ENCODE measurements around the gene C14orf119.

C14orf119 gene

GRCh38 chr14:23129759-23130316 is 34.5 kb downstream of the C14orf119 start:
- Mint-ChIP-seq H3K36me3 (ENCODE audit: low read depth) (no peaks in the 10 kb centered on the region), H3K4me1 (ENCODE audit: low read depth) (no peaks in the 10 kb centered on the region), H3K27ac (no peak overlapping the region)

GRCh38 chr14:23130871-23131270 is 35.6 kb downstream of the C14orf119 start:
- H3K36me3 Mint-ChIP-seq (ENCODE audit: low read depth): no peaks in the 10 kb centered on the region
- no peak overlapping the region for H3K27ac Mint-ChIP-seq
- H3K4me1 Mint-ChIP-seq (ENCODE audit: low read depth): no peaks in the 10 kb centered on the region
- no peaks in the 10 kb centered on the region for H3K9me3 Mint-ChIP-seq
- H3K27me3 Mint-ChIP-seq: no peaks in the 10 kb centered on the region
- H3K4me3 Mint-ChIP-seq: no peak overlapping the region
- DNase-seq: no peak

More at GRCh38 chr14:23129759-23130316, 34.5 kb downstream of the C14orf119 start:
- DNase-seq: no peak
- Mint-ChIP-seq H3K9me3 (no peaks in the 10 kb centered on the region), H3K4me3 (no peak overlapping the region), H3K27me3 (no peaks in the 10 kb centered on the region)

DNA sequence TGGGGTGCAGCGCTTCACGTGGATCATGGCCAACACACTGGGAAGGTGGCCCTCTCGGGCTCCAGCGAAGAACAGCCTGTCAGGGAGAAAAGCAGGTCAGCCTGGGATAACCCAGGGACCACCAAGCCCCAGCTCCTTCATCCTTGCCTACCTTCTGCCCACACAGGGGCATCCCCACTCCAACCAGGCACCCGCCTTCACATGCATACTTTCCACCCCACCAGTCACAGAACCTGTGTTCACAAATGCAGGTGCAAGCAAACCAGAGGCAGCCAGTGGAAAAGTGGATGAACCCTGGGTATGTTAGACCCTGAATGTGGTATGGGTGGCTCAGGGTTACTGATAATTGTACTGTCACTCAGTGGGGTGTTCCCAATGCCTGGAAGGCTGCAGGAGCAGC is 36.2 kb downstream of the C14orf119 start:
- Mint-ChIP-seq H3K4me1 (ENCODE audit: low read depth) (no peaks in the 10 kb centered on the region), H3K27me3 (no peaks in the 10 kb centered on the region), H3K36me3 (ENCODE audit: low read depth) (no peaks in the 10 kb centered on the region), H3K4me3 (no peak overlapping the region), H3K9me3 (no peaks in the 10 kb centered on the region), H3K27ac (no peak overlapping the region)
- no peak for DNase-seq

DNA sequence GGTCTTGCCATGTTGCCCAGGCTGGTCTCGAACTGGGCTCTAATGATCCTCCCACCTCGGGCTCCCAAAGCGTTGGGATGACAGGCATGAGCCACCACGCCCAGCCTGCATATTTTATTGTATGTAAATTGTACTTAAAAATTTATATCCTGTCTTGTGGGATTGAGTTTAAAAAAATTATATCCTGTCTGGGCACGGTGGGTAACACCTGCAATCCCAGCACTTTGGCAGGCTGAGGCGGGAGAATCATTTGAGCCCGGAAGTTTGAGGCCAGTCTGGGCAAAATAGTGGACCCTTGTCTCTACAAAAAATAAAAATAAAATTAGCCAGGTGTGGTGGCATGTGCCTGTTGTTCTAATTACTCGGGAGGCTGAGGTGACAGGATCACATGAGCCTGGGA is 37.7 kb downstream of the C14orf119 start:
- H3K9me3 Mint-ChIP-seq: no peaks in the 10 kb centered on the region
- H3K27ac Mint-ChIP-seq: no peak overlapping the region
- H3K36me3 Mint-ChIP-seq (ENCODE audit: low read depth): no peaks in the 10 kb centered on the region
- no peaks in the 10 kb centered on the region for H3K27me3 Mint-ChIP-seq
- DNase-seq: no peak
- H3K4me3 Mint-ChIP-seq: no peak overlapping the region
- H3K4me1 Mint-ChIP-seq (ENCODE audit: low read depth): no peaks in the 10 kb centered on the region

- H3K27ac Mint-ChIP-seq: no peak overlapping the region
- no peaks in the 10 kb centered on the region for H3K36me3 Mint-ChIP-seq (ENCODE audit: low read depth)
- H3K9me3 Mint-ChIP-seq: no peaks in the 10 kb centered on the region
- H3K27me3 Mint-ChIP-seq: no peaks in the 10 kb centered on the region
- DNase-seq: no peak
- H3K4me3 Mint-ChIP-seq: no peak overlapping the region
- H3K4me1 Mint-ChIP-seq (ENCODE audit: low read depth): no peaks in the 10 kb centered on the region
These were observed 41.3 kb downstream of the C14orf119 start for GRCh38 chr14:23136566-23137133.

- DNase-seq: no peak
- no peaks in the 10 kb centered on the region for H3K9me3 Mint-ChIP-seq
- no peaks in the 10 kb centered on the region for H3K36me3 Mint-ChIP-seq (ENCODE audit: low read depth)
- H3K4me3 Mint-ChIP-seq: no peak overlapping the region
- H3K4me1 Mint-ChIP-seq (ENCODE audit: low read depth): no peaks in the 10 kb centered on the region
- no peaks in the 10 kb centered on the region for H3K27me3 Mint-ChIP-seq
- no peak overlapping the region for H3K27ac Mint-ChIP-seq
These were observed 42.0 kb downstream of the C14orf119 start for GRCh38 chr14:23137192-23137812.

DNA sequence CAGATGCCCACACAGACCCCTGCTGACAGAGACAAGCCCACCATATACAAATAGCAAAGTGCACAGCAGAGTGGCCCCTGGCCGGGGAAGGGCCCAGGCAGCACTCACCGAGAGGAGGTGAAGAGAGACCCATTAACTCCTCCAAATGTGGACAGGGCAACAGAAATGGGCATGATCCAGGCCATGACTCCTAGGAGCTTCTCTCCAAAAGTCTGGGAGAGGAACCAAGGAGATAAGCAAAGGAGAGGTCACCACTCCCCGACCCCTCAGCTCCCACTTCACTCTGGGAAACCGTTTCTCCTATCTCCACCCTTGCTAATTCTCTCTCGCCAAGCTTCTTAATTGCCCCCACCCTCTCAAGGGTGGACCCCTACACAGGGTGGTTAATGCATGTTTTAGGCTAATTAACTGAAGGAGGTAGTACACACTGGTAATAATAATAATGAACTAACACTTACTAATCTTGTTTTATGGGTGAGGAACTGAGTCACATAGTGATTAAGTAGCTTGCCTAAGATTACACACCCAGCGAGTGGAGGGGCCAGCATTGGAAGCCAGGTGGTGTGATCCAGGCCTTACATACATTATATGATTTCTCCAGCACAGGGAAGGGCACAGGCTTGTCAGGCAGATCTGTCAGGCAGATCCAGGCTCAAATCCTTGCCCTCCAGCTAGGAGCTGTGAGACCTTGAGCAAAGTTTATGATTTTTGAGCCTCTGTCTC is 42.7 kb downstream of the C14orf119 start:
- Mint-ChIP-seq H3K27ac (no peak overlapping the region), H3K36me3 (ENCODE audit: low read depth) (no peaks in the 10 kb centered on the region), H3K4me3 (no peak overlapping the region), H3K27me3 (no peaks in the 10 kb centered on the region), H3K9me3 (no peaks in the 10 kb centered on the region), H3K4me1 (ENCODE audit: low read depth) (no peaks in the 10 kb centered on the region)
- DNase-seq: no peak

- Mint-ChIP-seq H3K4me1 (ENCODE audit: low read depth) (no peaks in the 10 kb centered on the region), H3K4me3 (no peak overlapping the region), H3K27me3 (no peaks in the 10 kb centered on the region), H3K27ac (no peak overlapping the region), H3K36me3 (ENCODE audit: low read depth) (no peaks in the 10 kb centered on the region), H3K9me3 (no peaks in the 10 kb centered on the region)
- no peak for DNase-seq
These were observed 44.6 kb downstream of the C14orf119 start for GRCh38 chr14:23139874-23140273.

DNA sequence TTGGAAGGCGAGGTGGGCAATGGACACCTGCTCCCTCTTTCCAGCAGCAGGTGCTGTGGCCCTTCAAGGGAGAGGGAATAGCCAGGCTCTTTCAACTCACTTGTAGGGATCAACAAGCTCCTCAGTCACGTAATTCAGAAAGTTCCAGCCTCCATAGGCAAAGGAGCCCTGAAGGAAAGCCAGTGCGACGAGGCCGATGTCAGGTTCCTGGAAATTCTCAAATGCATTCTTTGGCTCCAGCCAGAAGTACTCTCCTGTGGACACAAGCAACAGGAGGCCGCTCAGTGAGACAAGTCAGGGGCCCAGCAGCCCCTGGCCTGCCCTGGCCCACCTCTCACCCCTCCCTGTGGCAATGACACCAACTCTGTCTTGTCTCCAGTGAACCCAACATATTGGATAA is 45.1 kb downstream of the C14orf119 start:
- Mint-ChIP-seq H3K4me1 (ENCODE audit: low read depth) (no peaks in the 10 kb centered on the region), H3K36me3 (ENCODE audit: low read depth) (no peaks in the 10 kb centered on the region), H3K4me3 (no peak overlapping the region), H3K9me3 (no peaks in the 10 kb centered on the region), H3K27ac (no peak overlapping the region), H3K27me3 (no peaks in the 10 kb centered on the region)
- no peak for DNase-seq

- H3K27me3 Mint-ChIP-seq: no peaks in the 10 kb centered on the region
- no peaks in the 10 kb centered on the region for H3K36me3 Mint-ChIP-seq (ENCODE audit: low read depth)
- no peak overlapping the region for H3K4me3 Mint-ChIP-seq
- no peak for DNase-seq
- no peaks in the 10 kb centered on the region for H3K9me3 Mint-ChIP-seq
- H3K4me1 Mint-ChIP-seq (ENCODE audit: low read depth): no peaks in the 10 kb centered on the region
- H3K27ac Mint-ChIP-seq: no peak overlapping the region
These were observed 46.6 kb downstream of the C14orf119 start for GRCh38 chr14:23141706-23142444.

- no peak overlapping the region for H3K27ac Mint-ChIP-seq
- no peaks in the 10 kb centered on the region for H3K4me1 Mint-ChIP-seq (ENCODE audit: low read depth)
- DNase-seq: no peak
- H3K36me3 Mint-ChIP-seq (ENCODE audit: low read depth): no peaks in the 10 kb centered on the region
- no peaks in the 10 kb centered on the region for H3K27me3 Mint-ChIP-seq
- no peaks in the 10 kb centered on the region for H3K9me3 Mint-ChIP-seq
- no peak overlapping the region for H3K4me3 Mint-ChIP-seq
These were observed 47.5 kb downstream of the C14orf119 start for GRCh38 chr14:23142826-23143225.

GRCh38 chr14:23143911-23144310 is 48.6 kb downstream of the C14orf119 start:
- no peaks in the 10 kb centered on the region for H3K9me3 Mint-ChIP-seq

GRCh38 chr14:23145794-23146350 is 50.6 kb downstream of the C14orf119 start:
- H3K36me3 Mint-ChIP-seq (ENCODE audit: low read depth): no peaks in the 10 kb centered on the region
- H3K4me1 Mint-ChIP-seq (ENCODE audit: low read depth): no peaks in the 10 kb centered on the region
- H3K4me3 Mint-ChIP-seq: no peak overlapping the region
- no peak for DNase-seq
- no peaks in the 10 kb centered on the region for H3K27me3 Mint-ChIP-seq
- H3K9me3 Mint-ChIP-seq: no peaks in the 10 kb centered on the region
- no peak overlapping the region for H3K27ac Mint-ChIP-seq

More at GRCh38 chr14:23143911-23144310, 48.6 kb downstream of the C14orf119 start:
- H3K36me3 Mint-ChIP-seq (ENCODE audit: low read depth): no peaks in the 10 kb centered on the region
- H3K4me3 Mint-ChIP-seq: no peak overlapping the region
- no peak overlapping the region for H3K27ac Mint-ChIP-seq
- no peaks in the 10 kb centered on the region for H3K4me1 Mint-ChIP-seq (ENCODE audit: low read depth)
- no peaks in the 10 kb centered on the region for H3K27me3 Mint-ChIP-seq
- DNase-seq: no peak

GRCh38 chr14:23146351-23146910 is 51.1 kb downstream of the C14orf119 start:
- Mint-ChIP-seq H3K36me3 (ENCODE audit: low read depth) (no peaks in the 10 kb centered on the region), H3K27ac (no peak overlapping the region), H3K4me1 (ENCODE audit: low read depth) (no peaks in the 10 kb centered on the region), H3K27me3 (no peaks in the 10 kb centered on the region), H3K4me3 (no peak overlapping the region), H3K9me3 (no peaks in the 10 kb centered on the region)
- DNase-seq: no peak

Data from activated T-cell treated with anti-CD3 and anti-CD28 coated beads, Interleukin-2, amount 50 U/mL, for 24 hours (primary cell).